GM18508 (cell line): ENCODE data around the gene SETBP1.
A peak's percentile ranks its signal among the peaks of the same experiment; 100 is the strongest.

Source experiments
- ATAC-seq: cut with Tn5 transposase; IDR thresholded peaks from one replicate; pipeline ENCODE4 v1.9.1; 2021; ENCODE audit warnings: moderate number of reproducible peaks; ENCODE audit not compliant: insufficient read depth, unreplicated experiment

The SETBP1 gene

GRCh38 chr18:44701227-44701626, 20.5 kb downstream of the SETBP1 start:
- no peak for ATAC-seq

- ATAC-seq, result no peak
Measured at GRCh38 chr18:44702594-44702993, 21.9 kb downstream of the SETBP1 start.

GRCh38 chr18:44704135-44704789, 23.6 kb downstream of the SETBP1 start:
- no peak for ATAC-seq

GRCh38 chr18:44705075-44705675, 24.5 kb downstream of the SETBP1 start:
- no peak for ATAC-seq

- ATAC-seq, result no peak
Measured at GRCh38 chr18:44708451-44709083, 27.9 kb downstream of the SETBP1 start.

- ATAC-seq, result peak; percentile 95
Measured at GRCh38 chr18:44709307-44710126, 28.8 kb downstream of the SETBP1 start.

GRCh38 chr18:44710931-44711330, 30.2 kb downstream of the SETBP1 start:
- ATAC-seq, result no peak

- ATAC-seq, result no peak
Measured at GRCh38 chr18:44712025-44712424, 31.3 kb downstream of the SETBP1 start.

GRCh38 chr18:44713435-44713834, 32.7 kb downstream of the SETBP1 start:
- no peak for ATAC-seq

- no peak for ATAC-seq
Measured at GRCh38 chr18:44714376-44714775, 33.7 kb downstream of the SETBP1 start.

- ATAC-seq, result no peak
Measured at GRCh38 chr18:44715245-44715644, 34.6 kb downstream of the SETBP1 start.

- no peak for ATAC-seq
Measured at GRCh38 chr18:44715842-44716241, 35.2 kb downstream of the SETBP1 start.

GRCh38 chr18:44716697-44717163, 36.0 kb downstream of the SETBP1 start:
- no peak for ATAC-seq

- no peak for ATAC-seq
Measured at GRCh38 chr18:44719519-44720060, 38.9 kb downstream of the SETBP1 start.

GRCh38 chr18:44721748-44722147, 41.1 kb downstream of the SETBP1 start:
- peak; percentile 29 for ATAC-seq

- ATAC-seq, result peak; percentile 28
Measured at GRCh38 chr18:44723411-44723810, 42.7 kb downstream of the SETBP1 start.

GRCh38 chr18:44724105-44724778, 43.6 kb downstream of the SETBP1 start:
- ATAC-seq, result no peak

- peak; percentile 31 for ATAC-seq
Measured at GRCh38 chr18:44725300-44726058, 44.8 kb downstream of the SETBP1 start.

- ATAC-seq, result no peak
Measured at GRCh38 chr18:44726059-44726421, 45.4 kb downstream of the SETBP1 start.
